HuH-7.5 (cell line): ENCODE data around the gene PARP1.
"Not testable (repeated sequence)": the region's sequence is repeated elsewhere in the genome, so short reads cannot be mapped to it uniquely, and the experiment has no call there.

Experiments used
- DNase-seq: peaks from one replicate; pipeline ENCODE4 v3.0.0; 2011; ENCODE audit warnings: low spot score

Gene PARP1

DNA sequence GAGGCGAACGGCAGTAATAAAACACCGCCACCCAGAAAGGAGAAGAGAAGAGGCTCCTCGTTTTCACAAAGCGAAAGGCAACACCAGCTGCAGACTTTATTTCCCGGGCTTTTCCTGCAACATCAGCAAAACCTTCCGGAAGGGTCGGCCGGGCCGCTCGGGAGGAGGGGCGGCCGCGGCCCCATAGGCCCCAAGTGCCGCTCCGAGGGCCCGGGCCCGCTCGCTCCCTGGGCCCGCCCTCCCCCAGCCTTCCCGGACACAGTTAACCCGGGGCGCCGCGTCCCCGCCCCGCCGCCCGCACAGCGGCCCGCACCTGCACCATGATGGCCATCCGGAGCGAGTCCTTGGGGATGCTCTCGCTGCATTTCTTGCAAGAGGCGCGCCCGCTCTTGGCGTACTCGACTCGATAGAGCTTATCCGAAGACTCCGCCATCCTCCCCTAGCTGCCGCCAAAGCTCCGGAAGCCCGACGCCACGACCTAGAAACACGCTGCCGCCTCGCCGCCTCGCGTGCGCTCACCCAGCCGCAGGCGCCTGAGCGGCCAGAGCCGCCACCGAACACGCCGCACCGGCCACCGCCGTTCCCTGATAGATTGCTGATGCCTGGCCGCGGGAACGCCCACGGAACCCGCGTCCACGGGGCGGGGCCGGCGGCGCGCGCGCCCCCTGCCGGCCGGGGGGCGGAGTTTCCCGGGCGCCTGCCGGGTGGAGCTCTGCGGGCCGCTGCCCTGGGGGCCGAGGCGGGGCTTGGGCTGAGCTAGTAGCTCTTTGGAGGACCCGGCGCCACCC, at the start of gene PARP1:
TSS of gene PARP1 (minus strand) at position 597 of the 788 bp plus-strand sequence. CDS start at position 433, 164 bp downstream.
- DNase-seq: peak; percentile 88

DNA sequence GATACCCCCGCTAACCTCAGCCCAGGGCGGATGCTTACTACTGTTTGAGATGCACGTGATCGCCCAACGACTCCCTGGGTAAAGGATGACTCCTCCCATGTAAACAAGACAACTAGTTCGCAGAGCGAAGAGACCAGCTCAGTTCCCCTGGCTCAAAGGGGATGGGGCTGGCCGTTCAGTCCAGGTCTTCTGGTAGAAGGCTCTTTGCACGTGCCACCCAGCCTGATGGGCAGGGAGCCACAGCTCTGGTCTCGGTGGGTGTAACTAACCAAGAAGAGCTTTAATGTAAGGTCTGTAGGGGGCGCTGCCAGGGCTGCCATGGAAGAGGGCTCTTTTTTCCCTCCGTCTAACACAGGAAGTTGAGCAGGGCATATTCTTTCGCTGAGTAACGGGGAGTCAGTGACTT, 49.4 kb upstream of the PARP1 start:
- DNase-seq: no peak

DNA sequence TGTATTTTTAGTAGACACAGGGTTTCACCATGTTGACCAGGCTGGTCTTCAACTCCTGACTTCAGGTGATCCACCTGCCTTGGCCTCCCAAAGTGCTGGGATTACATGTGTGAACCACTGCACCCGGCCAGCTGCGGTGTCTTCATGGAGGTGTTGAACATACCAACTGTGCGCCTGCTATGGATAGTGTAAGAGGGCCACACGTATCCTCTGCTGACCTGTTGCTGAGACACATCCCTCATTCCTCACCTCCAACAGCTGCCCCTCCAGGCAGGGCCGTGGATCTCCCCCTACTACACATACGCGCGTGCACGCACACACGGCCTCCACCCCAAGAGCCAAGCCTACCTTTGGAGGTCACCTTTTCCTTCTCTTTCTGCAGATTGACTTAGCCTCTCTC, 48.0 kb upstream of the PARP1 start:
- DNase-seq: no peak

DNA sequence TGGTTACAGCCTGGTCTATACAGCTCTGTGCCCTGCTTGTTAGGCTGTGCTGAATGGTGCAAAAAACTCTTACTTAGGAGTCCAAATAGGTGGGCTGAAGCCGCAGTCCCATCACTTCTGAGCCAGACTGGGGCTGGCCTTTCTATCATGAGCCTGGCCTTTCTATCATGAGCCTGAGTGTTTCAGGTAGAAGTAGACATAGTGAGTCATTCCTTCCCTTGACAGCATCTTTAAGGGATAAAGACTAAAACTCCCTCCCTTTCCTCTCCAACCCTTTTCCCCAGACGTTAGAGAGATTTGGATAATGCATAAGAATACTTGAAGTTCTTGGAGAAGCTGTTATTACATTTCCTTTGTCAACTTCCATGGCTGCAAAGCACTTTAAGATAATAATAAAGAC, 46.5 kb upstream of the PARP1 start:
- DNase-seq: no peak

GRCh38 chr1:226453015-226453704, 45.3 kb upstream of the PARP1 start:
- DNase-seq: no peak

DNA sequence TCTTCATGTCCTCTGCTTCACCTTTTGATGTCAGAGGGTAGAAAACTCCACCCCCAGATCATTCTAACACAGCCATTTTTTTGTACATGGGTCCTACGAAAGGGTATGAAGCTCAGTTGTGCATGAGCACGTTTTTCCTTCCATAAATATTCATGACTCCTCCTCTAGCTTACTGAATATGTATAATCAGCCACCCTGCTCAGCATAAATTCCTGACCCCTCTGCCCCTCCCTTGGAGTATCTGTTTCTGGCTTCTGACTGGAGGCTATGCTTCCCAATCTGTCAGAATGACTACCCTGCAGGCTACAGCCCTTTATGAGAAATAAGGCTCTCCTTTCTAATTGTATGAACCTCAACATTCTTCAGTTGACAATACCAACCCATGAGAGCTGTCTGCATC, 42.8 kb upstream of the PARP1 start:
- no peak for DNase-seq

DNA sequence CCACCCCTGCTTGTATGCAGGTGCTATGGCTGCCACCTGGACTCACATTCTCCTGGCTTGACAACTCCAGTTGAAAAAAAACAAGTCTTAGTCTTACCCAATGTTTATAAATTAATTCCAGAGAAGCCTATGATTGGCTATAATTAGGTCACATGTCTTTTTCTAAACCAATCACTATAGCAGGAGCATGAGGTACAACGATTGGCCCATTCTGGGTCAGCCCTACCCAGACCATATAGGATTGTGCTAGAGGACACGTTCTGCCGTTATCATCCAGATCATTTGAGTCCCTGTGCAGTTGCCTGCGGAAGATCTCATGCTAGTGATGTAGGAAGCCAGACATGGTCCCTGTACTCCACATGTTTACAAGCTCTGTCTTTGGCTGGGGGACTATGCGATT, 41.9 kb upstream of the PARP1 start:
- DNase-seq: no peak

DNA sequence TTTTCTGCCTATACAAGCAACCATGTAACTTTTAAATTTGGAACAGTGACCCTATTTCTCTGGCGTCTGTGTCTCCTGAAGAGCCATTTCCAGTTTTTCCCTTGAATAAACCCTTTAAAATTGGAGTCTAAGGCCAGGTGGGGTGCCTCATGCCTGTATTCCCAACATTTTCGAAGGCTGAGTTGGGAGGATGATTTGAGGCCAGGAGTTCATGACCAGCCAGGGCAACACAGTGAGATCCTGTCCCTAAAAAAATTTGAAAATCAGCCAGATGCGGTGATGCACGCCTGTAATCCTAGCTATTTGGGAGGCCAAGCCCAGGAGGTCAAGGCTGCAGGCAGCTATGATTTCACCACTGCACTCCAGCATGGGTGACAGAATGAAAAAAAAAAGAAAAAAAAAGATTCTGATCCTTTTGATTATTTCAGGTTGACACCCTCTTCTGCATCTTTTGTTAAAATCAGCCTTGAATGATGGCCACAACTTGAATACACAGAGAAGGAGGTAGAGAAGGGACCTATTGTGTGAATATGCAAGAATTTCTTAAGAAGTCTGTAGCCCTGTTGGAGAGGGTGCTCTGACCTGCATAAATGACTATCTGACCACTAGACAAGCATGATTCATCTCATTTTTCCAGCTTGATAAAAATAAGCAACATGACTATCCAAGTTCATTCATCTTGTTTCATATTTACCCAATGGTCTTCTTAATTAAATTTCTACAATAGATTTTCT, 40.2 kb upstream of the PARP1 start:
- DNase-seq: no peak

- no peak for DNase-seq
Measured at GRCh38 chr1:226446094-226446493, 38.2 kb upstream of the PARP1 start.

DNA sequence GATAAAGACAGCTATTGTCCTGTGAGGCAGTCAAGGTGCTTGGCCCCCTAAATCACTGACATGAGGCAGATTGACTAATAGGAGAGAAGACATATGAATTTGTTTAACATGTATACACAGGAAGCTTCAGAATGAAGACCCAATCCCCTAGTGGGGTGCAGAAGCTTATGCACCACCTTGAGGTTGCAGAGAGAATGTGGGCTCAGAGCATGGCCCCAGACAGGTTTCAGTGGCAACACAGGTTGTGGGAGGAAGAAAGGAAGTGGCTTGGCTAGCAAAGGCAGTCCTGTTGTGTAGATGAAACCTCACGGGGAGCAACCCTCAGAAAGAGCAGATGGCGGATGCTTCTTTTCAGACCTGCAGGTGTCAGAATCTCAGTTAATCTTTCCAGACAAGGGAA, 37.0 kb upstream of the PARP1 start:
- no peak for DNase-seq

- no peak for DNase-seq
Measured at GRCh38 chr1:226443439-226443838, 35.5 kb upstream of the PARP1 start.

DNA sequence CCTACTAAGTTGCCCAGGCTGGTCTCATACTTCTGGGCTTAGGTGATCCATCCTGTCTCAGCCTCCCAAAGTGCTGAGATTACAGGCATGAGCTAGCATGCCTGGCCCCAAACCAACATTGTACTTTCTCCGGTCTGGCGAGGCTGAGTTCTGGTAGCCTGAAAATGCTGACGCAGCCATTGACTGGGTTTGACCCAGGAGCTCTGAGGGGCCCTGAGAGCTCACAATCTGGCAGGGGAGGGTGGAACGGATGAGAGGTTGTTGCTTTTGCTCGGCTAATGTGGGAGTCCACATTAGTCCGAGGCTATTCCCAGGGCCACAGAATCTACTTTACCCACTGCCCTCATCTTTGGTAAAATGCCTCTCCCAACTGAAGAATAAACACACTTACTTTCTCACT, 35.1 kb upstream of the PARP1 start:
- no peak for DNase-seq

- no peak for DNase-seq
Measured at GRCh38 chr1:226441629-226442028, 33.7 kb upstream of the PARP1 start.

DNA sequence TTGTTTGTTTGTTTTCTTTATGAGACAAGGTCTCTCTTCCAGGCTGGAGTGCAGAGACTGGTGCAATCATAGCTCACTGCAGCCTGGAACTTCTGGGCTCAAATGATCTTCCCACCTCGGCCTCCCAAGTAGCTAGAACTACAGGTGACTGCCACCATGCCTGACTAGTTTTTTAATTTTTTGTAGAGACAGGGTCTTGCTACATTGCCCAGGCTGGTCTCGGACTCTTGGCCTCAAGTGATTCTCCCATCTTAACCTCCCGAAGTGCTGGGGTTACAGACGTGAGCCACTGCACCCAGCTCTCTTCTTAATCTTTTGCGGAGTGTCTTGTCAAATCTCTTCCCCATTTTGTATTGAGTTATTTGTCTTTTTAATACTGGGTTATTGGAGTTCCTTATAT, 32.6 kb upstream of the PARP1 start:
- DNase-seq: no peak

DNA sequence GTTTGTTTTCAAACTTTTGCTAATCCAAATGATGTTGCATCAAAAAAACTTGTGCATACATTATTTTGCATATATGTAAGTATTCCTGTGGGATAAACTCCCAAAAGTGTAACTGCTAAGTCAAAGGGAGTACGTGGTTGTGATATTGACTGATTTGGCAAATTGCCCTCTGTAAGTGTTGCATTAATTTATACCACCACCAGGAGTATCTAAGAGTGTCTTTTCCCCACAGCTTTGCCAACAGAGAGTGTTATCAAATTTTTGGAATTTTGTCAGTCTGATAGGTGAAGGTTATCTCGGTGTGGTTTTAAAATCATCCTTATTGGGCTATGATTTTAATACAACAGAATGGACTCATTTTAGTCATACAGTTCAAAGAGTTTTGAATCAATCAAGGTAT, 30.1 kb upstream of the PARP1 start:
- no peak for DNase-seq

DNA sequence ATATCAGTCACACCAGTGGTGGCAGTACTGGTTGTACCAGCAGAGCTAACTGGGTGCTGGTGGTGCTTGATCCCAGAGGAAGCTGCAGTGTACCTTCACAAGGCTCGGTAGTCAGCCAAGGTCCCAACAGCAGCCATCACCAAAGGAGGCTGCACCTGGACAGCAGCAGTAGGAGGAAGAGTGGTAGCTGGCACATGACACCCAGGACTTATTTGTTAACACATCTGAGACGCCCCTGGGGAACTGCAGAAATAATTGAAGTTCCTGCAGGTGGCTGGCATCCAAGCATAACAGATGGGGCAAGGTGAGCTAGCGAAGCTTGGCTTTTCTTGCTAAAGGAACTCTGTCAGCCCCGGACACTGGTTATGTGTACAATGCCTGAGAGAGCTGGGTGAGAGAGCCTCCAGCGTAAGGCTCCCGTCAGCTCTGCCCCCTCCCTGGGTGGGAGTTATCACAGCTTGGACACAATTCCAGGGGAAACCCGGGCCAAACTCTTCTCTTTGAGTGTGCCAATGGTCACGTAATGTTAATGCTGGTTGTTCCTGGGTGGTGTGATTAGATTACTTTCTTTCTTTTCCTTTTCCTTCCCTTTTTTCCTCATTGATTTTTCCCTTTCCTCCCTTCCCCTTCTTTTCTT, 29.1 kb upstream of the PARP1 start:
- DNase-seq: no peak

- DNase-seq: no peak
Measured at GRCh38 chr1:226436472-226436854, 28.6 kb upstream of the PARP1 start.

DNA sequence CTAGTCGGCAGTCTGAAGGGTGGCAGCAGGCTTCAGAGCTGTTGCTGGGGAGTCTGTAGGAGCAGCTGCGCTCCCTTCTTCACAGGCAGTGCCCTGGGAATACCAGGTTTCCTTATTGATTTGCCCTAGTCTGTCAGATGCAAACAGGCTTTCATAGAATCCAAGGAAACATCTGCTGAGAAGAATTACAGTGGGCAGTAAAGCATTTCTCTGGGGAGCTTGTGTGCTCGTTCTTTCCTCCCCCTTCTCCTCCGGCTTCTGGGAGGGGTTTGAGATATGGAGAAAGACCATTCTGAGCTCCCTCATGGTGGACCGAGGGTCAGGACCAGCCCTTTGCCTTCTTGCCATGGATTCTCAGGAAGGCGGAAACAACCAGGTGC, 25.4 kb upstream of the PARP1 start:
- DNase-seq: no peak

GRCh38 chr1:226432586-226433340, 24.9 kb upstream of the PARP1 start:
- DNase-seq: no peak

- DNase-seq: not testable (repeated sequence)
Measured at GRCh38 chr1:226431898-226432297, 24.0 kb upstream of the PARP1 start.

GRCh38 chr1:226429858-226430715, 22.2 kb upstream of the PARP1 start:
- DNase-seq: no peak
